Fibroblast of mammary gland (primary cell): ENCODE data around the gene RNU5D-1.
A peak's percentile ranks its signal among the peaks of the same experiment; 100 is the strongest.
"Not testable (repeated sequence)": the region's sequence is repeated elsewhere in the genome, so short reads cannot be mapped to it uniquely, and the experiment has no call there.

ENCODE experiments used
- DNase-seq: peaks from one replicate; pipeline ENCODE4 v3.0.0-alpha.2; 2010; ENCODE audit warnings: low read depth
- H3K4me3 ChIP-seq: 2 replicates; pipeline ENCODE4 v1.5.1; 2011; ENCODE audit warnings: low read depth, mild to moderate bottlenecking, low read length, moderate library complexity; ENCODE audit not compliant: control insufficient read depth
- CTCF ChIP-seq: conservative IDR thresholded peaks from 2 replicates; pipeline ENCODE4 v1.5.1; 2011; ENCODE audit warnings: low read depth, low read length, inconsistent platforms; ENCODE audit not compliant: control insufficient read depth, insufficient read depth

The RNU5D-1 gene

DNA sequence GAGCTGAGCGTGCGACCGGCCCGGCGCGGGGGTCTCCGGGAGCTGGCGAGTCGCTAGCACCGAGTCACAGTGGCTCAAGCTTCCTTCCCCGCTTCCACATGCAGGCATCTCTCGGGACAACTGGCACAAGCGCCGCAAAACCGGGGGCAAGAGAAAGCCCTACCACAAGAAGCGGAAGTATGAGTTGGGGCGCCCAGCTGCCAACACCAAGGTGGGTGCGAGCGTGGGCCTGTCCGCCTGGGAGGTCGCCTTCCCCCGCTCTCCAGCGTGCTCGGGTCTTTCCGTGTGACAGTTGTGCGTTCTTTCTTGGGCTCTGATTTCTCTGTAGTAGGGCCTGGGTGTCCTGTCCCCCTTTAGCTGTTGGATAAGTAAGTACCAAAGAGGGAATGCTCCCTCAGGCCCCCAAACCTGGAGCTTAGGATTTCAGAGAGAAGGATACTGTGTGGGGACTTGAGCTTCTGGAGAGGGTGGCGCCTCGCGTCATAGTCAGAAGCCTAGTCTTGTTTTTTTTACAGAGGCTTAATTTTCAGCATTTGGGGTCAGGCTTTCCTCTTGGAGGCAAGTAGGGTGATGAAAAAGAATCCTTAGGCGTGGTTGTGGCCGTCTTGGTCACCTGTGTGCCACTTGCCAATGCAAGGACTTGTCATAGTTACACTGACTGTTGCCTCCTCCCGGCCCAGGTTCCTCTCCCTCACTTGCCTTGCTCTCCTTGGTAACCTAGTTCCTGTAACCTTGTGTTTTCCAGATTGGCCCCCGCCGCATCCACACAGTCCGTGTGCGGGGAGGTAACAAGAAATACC is 45.2 kb upstream of the RNU5D-1 start:
- H3K4me3 ChIP-seq: peak overlapping the region; percentile 83
- TF ChIP-seq CTCF: no peak
- DNase-seq: no peak

GRCh38 chr1:44775078-44775929 is 44.3 kb upstream of the RNU5D-1 start, which contains the start of gene RPS8:
RPS8 (plus strand) TSS chr1:44775540; CDS start chr1:44775597, 57 bp downstream.
- peak; percentile 93 for DNase-seq
- no peak for TF ChIP-seq CTCF
- H3K4me3 ChIP-seq: peak within 1 kb of the TSS; percentile 83

- not testable (repeated sequence) for DNase-seq, H3K4me3 ChIP-seq
Observed at GRCh38 chr1:44766421-44766820, 35.5 kb upstream of the RNU5D-1 start.

DNA sequence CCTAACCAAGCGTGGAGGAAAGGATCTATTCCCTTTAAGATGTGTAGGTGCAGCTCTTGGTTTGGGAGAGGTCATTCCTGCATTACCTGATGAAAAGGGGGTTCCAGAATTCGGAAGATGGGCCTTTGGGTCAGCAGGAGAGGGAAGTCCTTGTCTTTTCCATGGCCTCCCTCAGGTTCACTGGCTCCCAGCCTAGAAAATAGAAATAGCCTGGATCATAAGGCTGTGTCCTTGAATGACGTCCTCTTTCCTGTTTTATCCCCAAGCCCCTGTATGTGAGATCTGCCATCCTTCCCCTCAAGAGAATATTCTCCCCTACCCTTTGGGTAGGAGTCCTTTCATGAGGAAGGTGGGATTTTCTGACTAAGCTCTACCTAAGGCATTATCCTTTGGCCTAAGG is 29.9 kb upstream of the RNU5D-1 start:
- no peak for TF ChIP-seq CTCF

DNA sequence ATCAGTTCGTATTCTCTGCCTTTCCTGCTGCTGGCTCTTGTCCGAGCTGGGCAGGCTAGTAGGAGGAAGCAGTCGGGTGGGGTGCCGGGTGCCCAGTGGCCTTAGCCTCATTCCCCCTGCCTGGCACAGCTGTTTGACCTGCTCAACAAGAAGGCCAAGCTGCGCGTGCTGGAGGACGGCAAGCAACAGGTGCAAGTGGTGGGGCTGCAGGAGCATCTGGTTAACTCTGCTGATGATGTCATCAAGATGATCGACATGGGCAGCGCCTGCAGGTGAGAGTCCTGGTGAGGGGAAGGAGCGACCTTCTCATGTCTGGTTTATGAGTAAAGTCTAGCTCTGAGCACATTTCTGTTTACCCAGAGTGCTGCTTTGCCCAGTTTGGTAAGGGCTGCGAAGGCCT is 28.1 kb upstream of the RNU5D-1 start:
- no peak for DNase-seq
- TF ChIP-seq CTCF: no peak
- no peak overlapping the region for H3K4me3 ChIP-seq

More for the DNA sequence above, 29.9 kb upstream of the RNU5D-1 start:
- DNase-seq: no peak
- no peak overlapping the region for H3K4me3 ChIP-seq

DNA sequence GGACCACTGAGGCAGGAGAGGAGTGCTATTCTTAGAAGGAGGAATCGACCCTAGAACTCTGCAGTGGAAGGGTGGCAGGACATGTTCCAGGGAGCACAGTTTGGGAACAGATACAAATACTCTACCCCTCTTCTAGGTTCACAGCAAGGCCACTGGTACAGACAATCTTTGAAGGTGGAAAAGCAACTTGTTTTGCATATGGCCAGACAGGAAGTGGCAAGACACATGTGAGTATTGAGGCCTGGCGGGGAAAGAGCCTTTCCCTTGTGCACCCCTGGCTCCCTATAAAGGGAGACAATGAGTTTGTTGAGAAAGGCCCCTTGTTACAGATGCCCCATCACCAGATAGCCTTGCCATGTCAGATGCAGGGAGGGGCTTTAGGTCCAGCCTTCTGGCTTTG is 26.4 kb upstream of the RNU5D-1 start:
- no peak for DNase-seq
- H3K4me3 ChIP-seq: no peak overlapping the region
- TF ChIP-seq CTCF: no peak

GRCh38 chr1:44747878-44748277 is 16.9 kb upstream of the RNU5D-1 start:
- no peak for DNase-seq
- H3K4me3 ChIP-seq: no peak overlapping the region
- TF ChIP-seq CTCF: peak; percentile 13
